ENCODE results near the gene WFDC5.

DNA sequence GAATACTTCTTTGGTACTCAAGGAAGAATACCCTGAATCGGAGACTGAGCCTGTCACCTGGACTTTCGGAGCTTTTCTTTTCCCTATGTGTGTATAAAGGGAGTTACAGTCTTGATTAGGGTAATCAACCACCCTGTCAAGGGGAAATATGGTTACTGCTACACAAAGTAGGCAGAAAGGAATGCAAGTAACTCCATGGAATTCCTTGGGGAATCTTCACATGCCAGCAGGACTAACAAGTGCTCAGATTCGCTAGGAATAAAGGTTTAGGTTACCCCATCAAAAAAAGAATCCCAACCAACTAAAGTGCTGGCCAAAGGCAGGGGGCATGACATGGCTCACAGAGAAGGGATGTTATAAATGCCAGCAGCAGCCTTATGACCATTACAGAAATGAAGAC lies 24.5 kb downstream of the WFDC5 start:
- TF ChIP-seq, protein P1, sequence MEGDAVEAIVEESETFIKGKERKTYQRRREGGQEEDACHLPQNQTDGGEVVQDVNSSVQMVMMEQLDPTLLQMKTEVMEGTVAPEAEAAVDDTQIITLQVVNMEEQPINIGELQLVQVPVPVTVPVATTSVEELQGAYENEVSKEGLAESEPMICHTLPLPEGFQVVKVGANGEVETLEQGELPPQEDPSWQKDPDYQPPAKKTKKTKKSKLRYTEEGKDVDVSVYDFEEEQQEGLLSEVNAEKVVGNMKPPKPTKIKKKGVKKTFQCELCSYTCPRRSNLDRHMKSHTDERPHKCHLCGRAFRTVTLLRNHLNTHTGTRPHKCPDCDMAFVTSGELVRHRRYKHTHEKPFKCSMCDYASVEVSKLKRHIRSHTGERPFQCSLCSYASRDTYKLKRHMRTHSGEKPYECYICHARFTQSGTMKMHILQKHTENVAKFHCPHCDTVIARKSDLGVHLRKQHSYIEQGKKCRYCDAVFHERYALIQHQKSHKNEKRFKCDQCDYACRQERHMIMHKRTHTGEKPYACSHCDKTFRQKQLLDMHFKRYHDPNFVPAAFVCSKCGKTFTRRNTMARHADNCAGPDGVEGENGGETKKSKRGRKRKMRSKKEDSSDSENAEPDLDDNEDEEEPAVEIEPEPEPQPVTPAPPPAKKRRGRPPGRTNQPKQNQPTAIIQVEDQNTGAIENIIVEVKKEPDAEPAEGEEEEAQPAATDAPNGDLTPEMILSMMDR (IDR thresholded peaks at IDR 0.05) = no peak
- TF ChIP-seq ZFX (IDR thresholded peaks at IDR 0.05; ENCODE audit: borderline replicate concordance) = no peak
